Stimulated activated CD8-positive, alpha-beta memory T cell treated with anti-CD3 and anti-CD28 coated beads, Interleukin-2, amount 100 ng/mL, for 1 hour (primary cell): Measurements from ENCODE around the gene AOPEP.
"Not testable (repeated sequence)": the region's sequence is repeated elsewhere in the genome, so short reads cannot be mapped to it uniquely, and the experiment has no call there.

Source experiments
- DNase-seq, 2 donors: peaks; one replicate each; pipeline ENCODE4 v3.0.0-alpha.2; 2020; ENCODE audit warnings: low read depth in 2 of 2

The AOPEP gene

GRCh38 chr9:94846739-94847138 is 120.2 kb downstream of the AOPEP start:
- DNase-seq, result no peak

GRCh38 chr9:94847486-94847885 is 121.0 kb downstream of the AOPEP start:
- no peak for DNase-seq

GRCh38 chr9:94848791-94849190 is 122.3 kb downstream of the AOPEP start:
- not testable (repeated sequence) for DNase-seq

GRCh38 chr9:94850540-94851434 is 124.3 kb downstream of the AOPEP start:
- no peak for DNase-seq

GRCh38 chr9:94851467-94851866 is 125.0 kb downstream of the AOPEP start:
- DNase-seq, result no peak

- DNase-seq, result no peak
Observed at GRCh38 chr9:94851892-94852291, 125.4 kb downstream of the AOPEP start.

GRCh38 chr9:94852373-94852772 is 125.9 kb downstream of the AOPEP start:
- no peak for DNase-seq

GRCh38 chr9:94853887-94854286 is 127.4 kb downstream of the AOPEP start:
- DNase-seq, result no peak

GRCh38 chr9:94855903-94856302 is 129.4 kb downstream of the AOPEP start:
- DNase-seq, result no peak

- no peak for DNase-seq
Observed at GRCh38 chr9:94857791-94858190, 131.3 kb downstream of the AOPEP start.

- no peak for DNase-seq
Observed at GRCh38 chr9:94859226-94859625, 132.7 kb downstream of the AOPEP start.

GRCh38 chr9:94859891-94860290 is 133.4 kb downstream of the AOPEP start:
- no peak for DNase-seq

GRCh38 chr9:94860678-94861588 is 134.4 kb downstream of the AOPEP start:
- peak; percentile 42 to 48 for DNase-seq

- DNase-seq, result no peak
Observed at GRCh38 chr9:94861589-94862272, 135.2 kb downstream of the AOPEP start.

GRCh38 chr9:94864196-94864595 is 137.7 kb downstream of the AOPEP start:
- DNase-seq, result no peak

GRCh38 chr9:94864862-94865509 is 138.5 kb downstream of the AOPEP start:
- no peak for DNase-seq

GRCh38 chr9:94865582-94866452 is 139.3 kb downstream of the AOPEP start:
- no peak for DNase-seq

GRCh38 chr9:94866770-94867169 is 140.3 kb downstream of the AOPEP start:
- DNase-seq, result no peak

- DNase-seq, result no peak
Observed at GRCh38 chr9:94867281-94867841, 140.9 kb downstream of the AOPEP start.

GRCh38 chr9:94867842-94868312 is 141.4 kb downstream of the AOPEP start:
- DNase-seq, result no peak
